ENCODE measurements around the gene APOA5. TPM values are rescaled to one million over a fixed set of nuclear protein-coding genes. Genes with fewer than 3 reads are reported as not detected.
A peak's percentile ranks its signal among the peaks of the same experiment; 100 is the strongest.

APOA5 gene
- total and polyA plus RNA-seq, 2 of the 13 experiments (the other 11 are each of a cell fraction or from before 2014, with no cell fraction given) = 44.0 to 49.1 TPM

DNA sequence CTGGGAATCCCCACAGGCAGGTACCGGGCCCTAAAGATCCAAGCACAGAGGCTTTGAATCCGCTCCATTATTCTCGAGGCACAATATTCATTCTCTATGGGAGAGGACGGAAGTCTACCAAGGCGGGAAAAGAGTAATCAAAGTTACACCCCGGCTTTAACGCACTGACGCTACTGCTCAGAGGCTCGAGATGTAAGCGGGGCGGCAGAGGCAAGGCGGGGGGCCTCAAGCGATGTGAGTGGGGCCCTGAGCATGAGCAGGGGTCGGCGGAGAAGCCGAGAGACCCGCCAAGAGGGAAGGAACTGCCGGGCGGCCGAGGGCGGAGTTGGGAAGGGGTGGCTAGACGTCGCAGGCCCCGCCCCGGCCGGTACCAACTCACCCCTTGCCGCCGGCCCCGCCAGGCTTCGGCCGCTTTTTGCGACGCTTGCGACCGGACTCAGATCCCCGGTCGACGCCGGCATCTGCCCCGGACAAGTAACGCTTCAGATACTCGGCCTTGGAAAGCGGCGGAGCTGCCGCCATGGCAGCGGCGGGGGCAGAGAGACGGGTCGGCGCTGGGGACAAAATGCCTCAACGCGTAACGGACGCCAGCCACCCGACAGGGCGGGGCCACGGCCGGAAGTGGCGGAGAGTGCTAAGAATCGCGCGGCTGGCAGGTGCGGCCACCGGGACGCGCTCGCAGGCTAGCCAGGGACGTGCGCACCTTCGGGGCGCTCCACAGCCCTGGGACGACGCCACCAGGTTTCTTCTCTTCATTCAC is 19.1 kb downstream of the APOA5 start, which contains the start of gene BUD13 (continued):
- TF ChIP-seq SETDB1 (CRISPR knock-in tag; IDR thresholded peaks at IDR 0.05; ENCODE audit: borderline replicate concordance) (no peak), POLR2AphosphoS5 (IDR thresholded peaks at IDR 0.05; ENCODE audit: low read depth, low read length) (peak; percentile 78), ZNF451 (CRISPR knock-in tag; IDR thresholded peaks at IDR 0.05) (peak; percentile 39; the same call in 1 of the 2 replicates), ZNF609 (CRISPR knock-in tag; IDR thresholded peaks at IDR 0.05; ENCODE audit: borderline replicate concordance) (peak; percentile 81), ZBED4 (CRISPR knock-in tag; IDR thresholded peaks at IDR 0.05; ENCODE audit: borderline replicate concordance) (no peak), ZNF24 (IDR thresholded peaks at IDR 0.05) (no peak), EP300 (IDR thresholded peaks at IDR 0.05; ENCODE audit: low read depth in 2 of 2, low read length in 2 of 2) (no peak; a peak in 1 of 4 replicates), EP300 (CRISPR knock-in tag; IDR thresholded peaks at IDR 0.05; ENCODE audit: borderline replicate concordance) (peak; percentile 37; the same call in 1 of the 2 replicates), SPEN (CRISPR knock-in tag; IDR thresholded peaks at IDR 0.05; ENCODE audit: low read depth) (peak; percentile 95), PRMT3 (CRISPR knock-in tag; IDR thresholded peaks at IDR 0.05; ENCODE audit: borderline replicate concordance, low read depth) (no peak), RAD21 (CRISPR knock-in tag; IDR thresholded peaks at IDR 0.05) (peak; percentile 43), PPARG (CRISPR knock-in tag; conservative IDR thresholded peaks at IDR 0.05) (no peak), ELF4 (CRISPR knock-in tag; IDR thresholded peaks at IDR 0.05; ENCODE audit: borderline replicate concordance) (0 out of 2 replicates have a peak, but pooled peaks have one; percentile 59)
- TF ChIP-seq, protein P1, sequence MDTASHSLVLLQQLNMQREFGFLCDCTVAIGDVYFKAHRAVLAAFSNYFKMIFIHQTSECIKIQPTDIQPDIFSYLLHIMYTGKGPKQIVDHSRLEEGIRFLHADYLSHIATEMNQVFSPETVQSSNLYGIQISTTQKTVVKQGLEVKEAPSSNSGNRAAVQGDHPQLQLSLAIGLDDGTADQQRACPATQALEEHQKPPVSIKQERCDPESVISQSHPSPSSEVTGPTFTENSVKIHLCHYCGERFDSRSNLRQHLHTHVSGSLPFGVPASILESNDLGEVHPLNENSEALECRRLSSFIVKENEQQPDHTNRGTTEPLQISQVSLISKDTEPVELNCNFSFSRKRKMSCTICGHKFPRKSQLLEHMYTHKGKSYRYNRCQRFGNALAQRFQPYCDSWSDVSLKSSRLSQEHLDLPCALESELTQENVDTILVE (CRISPR knock-in tag; IDR thresholded peaks at IDR 0.05) = peak; percentile 95
- TF ChIP-seq, protein P2, sequence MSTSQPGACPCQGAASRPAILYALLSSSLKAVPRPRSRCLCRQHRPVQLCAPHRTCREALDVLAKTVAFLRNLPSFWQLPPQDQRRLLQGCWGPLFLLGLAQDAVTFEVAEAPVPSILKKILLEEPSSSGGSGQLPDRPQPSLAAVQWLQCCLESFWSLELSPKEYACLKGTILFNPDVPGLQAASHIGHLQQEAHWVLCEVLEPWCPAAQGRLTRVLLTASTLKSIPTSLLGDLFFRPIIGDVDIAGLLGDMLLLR (CRISPR knock-in tag; IDR thresholded peaks at IDR 0.05) = peak; percentile 79
- TF ChIP-seq, protein P3, sequence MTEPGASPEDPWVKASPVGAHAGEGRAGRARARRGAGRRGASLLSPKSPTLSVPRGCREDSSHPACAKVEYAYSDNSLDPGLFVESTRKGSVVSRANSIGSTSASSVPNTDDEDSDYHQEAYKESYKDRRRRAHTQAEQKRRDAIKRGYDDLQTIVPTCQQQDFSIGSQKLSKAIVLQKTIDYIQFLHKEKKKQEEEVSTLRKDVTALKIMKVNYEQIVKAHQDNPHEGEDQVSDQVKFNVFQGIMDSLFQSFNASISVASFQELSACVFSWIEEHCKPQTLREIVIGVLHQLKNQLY (CRISPR knock-in tag; IDR thresholded peaks at IDR 0.05) = no peak

Measured in HepG2 (cell line).